Endothelial cell of umbilical vein (primary cell): Measurements from ENCODE around the gene RAX. TPM values are rescaled to one million over a fixed set of nuclear protein-coding genes. Genes with fewer than 3 reads are reported as not detected.
"Not testable (repeated sequence)": the region's sequence is repeated elsewhere in the genome, so short reads cannot be mapped to it uniquely, and the experiment has no call there.

Source experiments
- BruUV-seq: library from RNA; stranded (reverse); fragments of 400-500 nt; replicated peaks from 2 replicates; lab custom pipeline; 2021; lab: Mats Ljungman, UMichigan
- CTCF ChIA-PET: fragments of 300-600, 350-600 bp; sonication (Branson Sonifier 250); formaldehyde crosslinking; loops from one replicate; lab custom pipeline; 2021; ENCODE audit warnings: antibody characterized with exemption, inconsistent platforms; lab: Charles Lee
- POLR2A ChIA-PET: fragments of 300-600, 350-600 bp; sonication (Branson Sonifier 250); formaldehyde crosslinking; loops from one replicate; lab custom pipeline; 2021; ENCODE audit warnings: antibody characterized with exemption, inconsistent platforms; lab: Charles Lee
- DNase-seq: peaks from one replicate; pipeline ENCODE4 v3.0.0-alpha.2; 2011; ENCODE audit warnings: low read depth, low spot score
- FAIRE-seq: peaks from 2 replicates; lab custom pipeline; 2011; peaks lifted over from hg19 to GRCh38; lab: Jason Lieb, UNC
- H2AFZ ChIP-seq: 2 replicates; pipeline ENCODE4 v1.6.0; 2012; ENCODE audit warnings: low read depth, low read length, control low read depth, inconsistent platforms
- H3K27ac ChIP-seq: 2 replicates; pipeline ENCODE4 v1.5.1; 2011; ENCODE audit warnings: low read depth, mild to moderate bottlenecking, control low read depth, low read length, moderate library complexity; ENCODE audit not compliant: insufficient read depth
- H3K27me3 ChIP-seq, 2 experiments: 2 replicates each; pipeline versions ENCODE4 v1.6.0 to v1.6.1; 2011; ENCODE audit warnings: low read length in 2 of 2, mixed read lengths in 1 of 2; ENCODE audit not compliant: control insufficient read depth in 2 of 2, insufficient read depth in 2 of 2
- H3K36me3 ChIP-seq, 2 experiments: 2 replicates in 1 of 2; 3 replicates in 1 of 2; pipeline ENCODE4 v1.5.1; 2011; ENCODE audit warnings: low read length in 2 of 2, mild to moderate bottlenecking in 1 of 2, moderate library complexity in 1 of 2; ENCODE audit not compliant: control insufficient read depth in 2 of 2, insufficient read depth in 2 of 2; ENCODE audit errors: extremely low read depth in 1 of 2
- H3K4me1 ChIP-seq: 3 replicates; pipeline ENCODE4 v1.5.1; 2011; ENCODE audit warnings: mild to moderate bottlenecking, low read length; ENCODE audit not compliant: control insufficient read depth, insufficient read depth; ENCODE audit errors: extremely low read depth
- H3K4me2 ChIP-seq: 2 replicates; pipeline ENCODE4 v1.6.1; 2011; ENCODE audit warnings: low read length, control low read depth, mixed read lengths; ENCODE audit not compliant: insufficient read depth
- H3K4me3 ChIP-seq, 3 experiments: fragments of 200-600 bp in 1 of 3; sonication (generic), shearing (Covaris generic) in 1 of 3; replicated peaks in 1 of 3; 2 replicates each; pipeline ENCODE4 v1.5.1; 2011 to 2016; ENCODE audit warnings: control low read depth in 3 of 3, low read length in 3 of 3, mild to moderate bottlenecking in 2 of 3, inconsistent platforms in 1 of 3, low read depth in 1 of 3, moderate library complexity in 1 of 3; ENCODE audit not compliant: insufficient read depth in 1 of 3
- H3K79me2 ChIP-seq: 2 replicates; pipeline ENCODE4 v1.6.0; 2012; ENCODE audit warnings: low read length, inconsistent platforms; ENCODE audit not compliant: control insufficient read depth, insufficient read depth
- H3K9ac ChIP-seq: replicated peaks from 2 replicates; pipeline ENCODE3; 2011; ENCODE audit warnings: low read length, control low read depth; ENCODE audit not compliant: insufficient read depth; ENCODE audit errors: extremely low read depth
- H3K9me1 ChIP-seq: replicated peaks from 3 replicates; pipeline ENCODE4 v1.6.0; 2011; ENCODE audit warnings: mild to moderate bottlenecking, low read length; ENCODE audit not compliant: control insufficient read depth, insufficient read depth; ENCODE audit errors: extremely low read depth
- H3K9me3 ChIP-seq: replicated peaks from 2 replicates; pipeline ENCODE4 v1.5.1; 2012; ENCODE audit warnings: low read length, inconsistent platforms; ENCODE audit not compliant: control insufficient read depth, insufficient read depth
- H4K20me1 ChIP-seq: replicated peaks from 2 replicates; pipeline ENCODE3; 2011; ENCODE audit warnings: mild to moderate bottlenecking, low read length; ENCODE audit not compliant: control insufficient read depth, insufficient read depth; ENCODE audit errors: extremely low read depth
- EZH2 ChIP-seq: IDR thresholded peaks from 2 replicates; pipeline ENCODE4 v1.6.1; 2012; ENCODE audit warnings: borderline replicate concordance, low read depth, mild to moderate bottlenecking, moderate library complexity, low read length, inconsistent platforms; ENCODE audit not compliant: severe bottlenecking
- GATA2 ChIP-seq: IDR thresholded peaks from 2 replicates; pipeline ENCODE4 v1.7.0; 2011; ENCODE audit warnings: low read depth, mild to moderate bottlenecking, moderate library complexity, mixed read lengths, low read length; ENCODE audit not compliant: insufficient read length, insufficient read depth
- dilution Hi-C: fragments of 300-500 bp; cut with MboI; formaldehyde crosslinking; loops from one replicate; pipeline ENCODE4 v1.15.0; 2019; ENCODE audit warnings: low sequenced_read_pairs; ENCODE audit not compliant: extremely low pct_ligation_motif_present
- intact Hi-C: fragments of 100-400 bp; cut with micrococcal nuclease; formaldehyde crosslinking; loops from one replicate; pipeline ENCODE4 v1.10.0; 2022
- polyA plus RNA-seq, 4 experiments: library from polyadenylated mRNA; depleted of rRNA in 3 of 4; stranded (reverse) in 3 of 4; unstranded in 1 of 4; fragments of >200 nt; gene quantifications; 2 replicates each; pipeline versions ENCODE4 v1.2.1 to v1.2.3, GENCODE V29; 2011 to 2012; ENCODE audit warnings: missing spikeins in 1 of 4
- total RNA-seq: library from RNA; stranded (reverse); gene quantifications from 2 replicates; pipeline ENCODE4 v1.2.3, GENCODE V29; 2021
- TF ChIP-seq, protein P1 (sequence below), 2 donors: IDR thresholded peaks; 1 replicate in 1 of 2; 2 replicates in 1 of 2; pipeline ENCODE4 v1.5.1; 2011; ENCODE audit warnings: low read length in 2 of 2, mild to moderate bottlenecking in 2 of 2, moderate library complexity in 2 of 2, control low read depth in 1 of 2, inconsistent platforms in 1 of 2, low read depth in 1 of 2; ENCODE audit not compliant: insufficient read depth in 1 of 2; ENCODE audit errors: extremely low read depth in 1 of 2

Gene RAX
- total and polyA plus RNA-seq, 2 donors (not counting 3 experiments of a cell fraction or from before 2014, with no cell fraction given) = not detected

DNA sequence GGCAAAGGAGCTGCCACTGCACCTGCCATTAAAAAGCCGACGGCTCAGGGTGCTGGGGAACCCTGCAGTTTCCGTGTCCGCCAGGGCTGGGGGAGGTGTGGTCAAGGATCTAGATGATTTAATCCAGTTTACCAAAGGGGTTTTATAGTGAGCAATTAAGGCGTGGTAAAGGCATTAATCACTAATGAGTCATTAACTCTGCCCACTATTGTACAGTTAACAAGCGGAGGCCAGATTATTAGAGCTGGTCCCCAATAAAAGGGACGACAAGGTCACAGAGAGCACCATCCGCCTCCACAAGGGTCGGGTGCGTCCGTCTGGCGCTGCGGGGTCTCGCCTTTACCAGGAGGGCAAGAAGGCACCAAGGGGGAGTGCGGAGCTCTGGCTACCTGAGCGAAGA, 9.6 kb downstream of the RAX start:
- H2AFZ ChIP-seq = no peak overlapping the region
- H3K4me1 ChIP-seq = no peaks in the 10 kb centered on the region
- no peaks in the 10 kb centered on the region for H3K79me2 ChIP-seq
- no TSS peak for BruUV-seq
- H3K9ac ChIP-seq = no peak overlapping the region
- intact Hi-C loops (no loop called here), dilution Hi-C loops (no loop called here)
- POLR2A ChIA-PET = no interaction called here
- H3K4me3 ChIP-seq = no peak overlapping the region
- CTCF ChIA-PET = interaction anchor here (0.6 to 1.2 kb wide), 4 partner anchors 14 to 79 kb away, joined by 3 to 4 read pairs (median 4); no protein-coding TSS in a partner anchor
- no peaks in the 10 kb centered on the region for H3K9me1 ChIP-seq
- TF ChIP-seq, protein P1, sequence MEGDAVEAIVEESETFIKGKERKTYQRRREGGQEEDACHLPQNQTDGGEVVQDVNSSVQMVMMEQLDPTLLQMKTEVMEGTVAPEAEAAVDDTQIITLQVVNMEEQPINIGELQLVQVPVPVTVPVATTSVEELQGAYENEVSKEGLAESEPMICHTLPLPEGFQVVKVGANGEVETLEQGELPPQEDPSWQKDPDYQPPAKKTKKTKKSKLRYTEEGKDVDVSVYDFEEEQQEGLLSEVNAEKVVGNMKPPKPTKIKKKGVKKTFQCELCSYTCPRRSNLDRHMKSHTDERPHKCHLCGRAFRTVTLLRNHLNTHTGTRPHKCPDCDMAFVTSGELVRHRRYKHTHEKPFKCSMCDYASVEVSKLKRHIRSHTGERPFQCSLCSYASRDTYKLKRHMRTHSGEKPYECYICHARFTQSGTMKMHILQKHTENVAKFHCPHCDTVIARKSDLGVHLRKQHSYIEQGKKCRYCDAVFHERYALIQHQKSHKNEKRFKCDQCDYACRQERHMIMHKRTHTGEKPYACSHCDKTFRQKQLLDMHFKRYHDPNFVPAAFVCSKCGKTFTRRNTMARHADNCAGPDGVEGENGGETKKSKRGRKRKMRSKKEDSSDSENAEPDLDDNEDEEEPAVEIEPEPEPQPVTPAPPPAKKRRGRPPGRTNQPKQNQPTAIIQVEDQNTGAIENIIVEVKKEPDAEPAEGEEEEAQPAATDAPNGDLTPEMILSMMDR (IDR thresholded peaks at IDR 0.05; ENCODE audit: extremely low read depth in 1 of 2, insufficient read depth in 1 of 2, low read depth in 1 of 2, low read length in 2 of 2) = no peak
- TF ChIP-seq EZH2 (peak; percentile 63), GATA2 (no peak)
- H3K27me3 ChIP-seq = peaks cover 54 to 56% of the 10 kb centered on the region in 2 experiments
- no peak overlapping the region for H3K27ac ChIP-seq
- DNase-seq (no peak), FAIRE-seq (no peak)
- H3K36me3 ChIP-seq = no peaks in the 10 kb centered on the region
- no peak overlapping the region for H3K4me2 ChIP-seq
- H4K20me1 ChIP-seq = no peaks in the 10 kb centered on the region
- no peaks in the 10 kb centered on the region for H3K9me3 ChIP-seq

DNA sequence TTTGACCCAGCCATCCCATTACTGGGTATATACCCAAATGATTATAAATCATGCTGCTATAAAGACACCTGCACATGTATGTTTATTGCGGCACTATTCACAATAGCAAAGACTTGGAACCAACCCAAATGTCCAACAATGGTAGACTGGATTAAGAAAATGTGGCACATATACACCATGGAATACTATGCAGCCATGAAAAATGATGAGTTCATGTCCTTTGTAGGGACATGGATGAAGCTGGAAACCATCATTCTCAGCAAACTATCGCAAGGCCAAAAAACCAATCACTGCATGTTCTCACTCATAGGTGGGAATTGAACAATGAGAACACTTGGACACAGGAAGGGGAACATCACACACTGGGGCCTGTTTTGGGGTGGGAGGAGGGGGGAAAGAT, 11.0 kb downstream of the RAX start:
- H3K27ac ChIP-seq, H3K9me1 ChIP-seq, H3K79me2 ChIP-seq, H3K4me1 ChIP-seq, H2AFZ ChIP-seq, DNase-seq, H3K4me2 ChIP-seq, POLR2A ChIA-PET, H3K9me3 ChIP-seq, intact Hi-C loops, H3K4me3 ChIP-seq, CTCF ChIA-PET, dilution Hi-C loops, H3K9ac ChIP-seq, H3K36me3 ChIP-seq, H4K20me1 ChIP-seq, FAIRE-seq, BruUV-seq: not testable (repeated sequence)
- H3K27me3 ChIP-seq = peaks cover 40 to 42% of the 10 kb centered on the region in 2 experiments

DNA sequence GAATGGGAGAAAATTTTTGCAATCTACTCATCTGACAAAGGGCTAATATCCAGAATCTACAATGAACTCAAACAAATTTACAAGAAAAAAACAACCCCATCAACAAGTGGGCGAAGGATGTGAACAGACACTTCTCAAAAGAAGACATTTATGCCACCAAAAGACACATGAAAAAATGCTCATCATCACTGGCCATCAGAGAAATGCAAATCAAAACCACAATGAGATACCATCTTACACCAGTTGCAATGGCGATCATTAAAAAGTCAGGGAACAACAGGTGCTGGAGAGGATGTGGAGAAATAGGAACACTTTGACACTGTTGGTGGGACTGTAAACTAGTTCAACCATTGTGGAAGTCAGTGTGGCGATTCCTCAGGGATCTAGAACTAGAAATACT, 11.4 kb downstream of the RAX start:
- H3K36me3 ChIP-seq, H3K4me2 ChIP-seq, H4K20me1 ChIP-seq, H2AFZ ChIP-seq, FAIRE-seq, CTCF ChIA-PET, H3K9me1 ChIP-seq, H3K9ac ChIP-seq, intact Hi-C loops, BruUV-seq, H3K4me3 ChIP-seq, DNase-seq, H3K9me3 ChIP-seq, H3K4me1 ChIP-seq, H3K27ac ChIP-seq, dilution Hi-C loops, POLR2A ChIA-PET, H3K79me2 ChIP-seq: not testable (repeated sequence)
- H3K27me3 ChIP-seq = peaks cover 36 to 38% of the 10 kb centered on the region in 2 experiments
